GM12873 (cell line): ENCODE data around the gene TJP2.

Experiments used
- TF ChIP-seq, protein P1 (sequence below): IDR thresholded peaks from 2 replicates; pipeline ENCODE4 v1.5.1; 2012; ENCODE audit warnings: low read depth, mild to moderate bottlenecking, moderate library complexity, low read length, control low read depth; ENCODE audit not compliant: insufficient read depth; ENCODE audit errors: missing control alignments

Gene TJP2

GRCh38 chr9:69168709-69169217 lies 5.3 kb upstream of the TJP2 start:
- TF ChIP-seq, protein P1, sequence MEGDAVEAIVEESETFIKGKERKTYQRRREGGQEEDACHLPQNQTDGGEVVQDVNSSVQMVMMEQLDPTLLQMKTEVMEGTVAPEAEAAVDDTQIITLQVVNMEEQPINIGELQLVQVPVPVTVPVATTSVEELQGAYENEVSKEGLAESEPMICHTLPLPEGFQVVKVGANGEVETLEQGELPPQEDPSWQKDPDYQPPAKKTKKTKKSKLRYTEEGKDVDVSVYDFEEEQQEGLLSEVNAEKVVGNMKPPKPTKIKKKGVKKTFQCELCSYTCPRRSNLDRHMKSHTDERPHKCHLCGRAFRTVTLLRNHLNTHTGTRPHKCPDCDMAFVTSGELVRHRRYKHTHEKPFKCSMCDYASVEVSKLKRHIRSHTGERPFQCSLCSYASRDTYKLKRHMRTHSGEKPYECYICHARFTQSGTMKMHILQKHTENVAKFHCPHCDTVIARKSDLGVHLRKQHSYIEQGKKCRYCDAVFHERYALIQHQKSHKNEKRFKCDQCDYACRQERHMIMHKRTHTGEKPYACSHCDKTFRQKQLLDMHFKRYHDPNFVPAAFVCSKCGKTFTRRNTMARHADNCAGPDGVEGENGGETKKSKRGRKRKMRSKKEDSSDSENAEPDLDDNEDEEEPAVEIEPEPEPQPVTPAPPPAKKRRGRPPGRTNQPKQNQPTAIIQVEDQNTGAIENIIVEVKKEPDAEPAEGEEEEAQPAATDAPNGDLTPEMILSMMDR: no peak

- TF ChIP-seq, protein P1: no peak
These were observed 3.8 kb upstream of the TJP2 start for GRCh38 chr9:69170231-69170630.

DNA sequence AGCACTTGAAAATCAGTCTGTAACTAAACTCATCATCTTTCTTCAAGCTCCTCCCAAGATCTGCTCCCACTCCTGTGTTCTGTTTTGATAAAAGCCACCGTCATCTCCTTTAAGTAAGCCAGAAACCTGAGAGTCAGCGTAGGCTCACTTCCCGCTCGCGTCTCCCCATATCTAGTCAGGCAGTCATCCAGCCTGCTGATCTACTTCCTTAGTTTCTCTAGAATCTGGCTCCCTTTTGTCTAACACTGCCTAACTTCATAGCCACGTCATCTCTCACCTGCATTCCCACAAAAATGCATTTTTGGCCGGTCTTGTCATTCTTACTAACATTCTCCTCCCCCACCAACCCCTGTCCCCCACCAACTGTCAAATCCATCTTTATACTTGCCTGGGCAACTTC lies 3.0 kb upstream of the TJP2 start:
- TF ChIP-seq, protein P1: no peak

GRCh38 chr9:69171517-69171916 lies 2.6 kb upstream of the TJP2 start:
- TF ChIP-seq, protein P1: no peak

GRCh38 chr9:69172895-69173294 lies 1.2 kb upstream of the TJP2 start:
- TF ChIP-seq, protein P1: no peak

DNA sequence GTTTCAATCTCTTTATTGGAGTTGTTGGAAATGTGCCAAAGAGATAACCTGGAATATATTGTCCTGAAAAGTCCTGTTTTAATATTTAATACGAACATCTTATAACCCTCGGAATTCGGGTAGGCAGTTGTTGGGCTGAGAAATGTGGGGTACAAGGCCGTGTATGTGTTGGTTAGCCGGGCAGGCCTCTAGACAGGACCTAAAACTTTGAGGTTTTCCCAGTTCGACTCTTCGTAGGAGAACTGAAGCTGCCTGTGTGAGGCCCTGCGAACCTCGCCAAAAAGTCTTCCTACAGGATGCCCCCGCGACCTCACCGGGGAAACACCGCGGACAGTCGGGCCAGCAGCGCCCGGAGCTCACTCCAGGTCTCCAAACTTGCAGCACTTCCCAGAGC lies 583 bp upstream of the TJP2 start:
- TF ChIP-seq, protein P1: no peak

DNA sequence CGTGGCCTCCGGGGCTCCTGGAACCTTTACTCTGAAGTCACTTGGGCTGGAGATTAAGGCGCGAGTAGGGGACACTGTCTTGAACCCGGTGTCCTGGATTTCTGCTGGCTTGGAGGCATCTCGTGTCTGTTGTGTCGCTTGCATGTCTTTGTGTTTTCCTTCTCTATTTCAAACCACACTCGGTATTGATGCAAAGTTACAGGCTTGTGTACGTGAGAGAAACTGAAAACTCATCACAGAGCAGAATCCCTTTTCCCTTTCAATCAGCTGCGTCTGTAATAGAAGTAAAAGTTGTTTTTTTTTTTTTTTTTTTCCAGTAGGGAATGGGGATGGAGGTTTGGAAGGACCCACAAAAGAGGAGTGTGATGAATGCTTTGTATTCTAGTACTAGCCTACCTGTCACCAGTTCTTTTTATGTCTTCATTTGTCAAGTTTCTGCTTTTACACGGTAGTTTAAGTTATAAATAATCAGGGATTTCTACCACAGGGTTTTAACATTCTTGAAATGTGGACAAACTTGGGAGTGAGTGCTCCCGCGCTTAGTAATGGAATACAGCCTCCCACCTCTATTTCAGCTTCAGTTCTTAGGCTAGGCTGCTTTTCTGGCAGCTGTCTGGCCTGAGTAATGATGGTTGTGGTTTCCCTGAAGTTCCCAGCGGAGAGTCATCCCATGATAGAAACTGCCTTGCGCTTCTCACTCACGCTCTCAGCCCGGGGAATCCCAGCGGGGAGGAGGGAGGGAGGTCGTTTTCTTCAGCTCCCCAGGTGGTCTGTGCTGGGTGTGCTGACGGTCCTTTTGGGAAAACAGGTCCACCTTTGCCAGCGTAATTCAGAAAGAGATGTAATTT lies 763 bp downstream of the TJP2 start:
- TF ChIP-seq, protein P1: no peak
